GM21515 (cell line): Measurements from ENCODE around the gene CRNN.

ENCODE experiments used
- ATAC-seq: cut with Tn5 transposase; IDR thresholded peaks from one replicate; pipeline ENCODE4 v1.9.1; 2021; ENCODE audit not compliant: unreplicated experiment

CRNN gene

DNA sequence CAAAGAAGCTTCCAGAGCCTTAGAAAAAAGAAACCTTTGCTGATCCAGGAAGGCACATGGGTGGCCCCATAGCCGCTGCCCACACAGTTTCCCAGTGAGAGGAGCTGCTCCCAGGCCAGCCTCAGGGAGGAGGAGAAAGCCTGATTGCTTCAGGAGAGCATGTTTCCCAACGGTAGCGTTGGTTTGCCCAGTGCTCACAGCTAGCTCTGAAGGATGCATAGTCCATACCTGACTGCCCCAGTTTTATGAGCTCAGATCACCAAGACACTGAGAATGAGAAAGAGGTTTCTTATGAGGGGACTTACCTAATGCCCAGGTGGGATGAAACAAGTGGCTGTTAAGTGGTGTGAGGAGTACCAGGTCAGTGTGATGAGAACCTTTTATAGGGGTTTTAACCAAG, at the start of gene CRNN:
TSS of gene CRNN (minus strand) at position 355 of the 400 bp plus-strand sequence. CDS start 2,030 bp downstream, outside the sequence.
- ATAC-seq = no peak

DNA sequence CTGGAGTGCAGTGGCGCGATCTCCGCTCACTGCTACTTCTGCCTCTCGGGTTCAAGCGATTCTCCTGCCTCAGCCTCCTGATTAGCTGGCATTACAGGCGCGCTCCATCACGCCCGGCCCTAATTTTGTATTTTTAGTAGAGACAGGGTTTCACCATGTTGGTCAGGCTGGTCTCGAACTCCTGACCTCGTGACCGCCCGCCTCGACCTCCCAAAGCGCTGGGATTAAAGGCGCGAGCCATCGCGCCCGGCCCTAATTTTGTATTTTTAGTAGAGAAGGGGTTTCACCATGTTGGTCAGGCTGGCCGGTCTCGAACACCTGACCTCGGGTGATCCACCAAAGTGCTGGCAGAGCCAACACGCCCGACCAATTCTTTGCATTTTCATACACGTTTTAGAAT, 48.6 kb upstream of the CRNN start:
- ATAC-seq = no peak

DNA sequence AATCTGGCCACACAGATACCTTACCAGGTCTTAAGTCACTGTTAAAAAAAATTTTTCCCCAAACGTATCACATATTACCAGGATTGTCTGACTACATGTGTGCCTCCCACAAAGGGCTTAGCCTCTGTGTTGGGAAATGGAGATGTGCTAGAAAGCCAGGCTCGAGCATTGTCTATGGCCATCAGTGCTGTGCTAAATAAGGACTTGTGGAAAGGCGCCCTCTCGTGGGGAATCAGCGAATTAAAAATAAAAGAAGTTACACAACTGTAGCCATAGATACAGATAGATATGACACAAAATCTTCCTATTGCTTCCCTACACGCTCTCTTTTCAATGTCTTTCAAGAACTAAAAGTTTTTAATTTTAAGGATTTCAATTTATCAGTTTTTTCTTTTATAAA, 47.5 kb upstream of the CRNN start:
- no peak for ATAC-seq

DNA sequence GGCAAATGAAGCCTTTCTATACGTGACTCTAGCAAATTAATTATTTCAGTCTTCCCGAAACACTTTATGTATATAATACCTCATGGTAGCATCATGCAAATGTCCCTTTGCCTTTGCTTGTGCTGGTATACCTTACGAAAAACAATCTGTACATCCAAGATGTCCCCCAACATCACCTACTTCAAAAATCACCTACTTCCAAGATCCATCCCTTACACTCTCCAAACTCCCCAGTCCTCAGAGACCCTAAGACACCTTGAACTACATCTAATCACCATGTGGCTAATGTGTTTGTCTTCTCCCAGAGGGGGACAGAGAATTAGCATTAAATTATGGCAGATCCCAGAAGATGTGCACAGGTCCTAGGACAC, 46.5 kb upstream of the CRNN start:
- no peak for ATAC-seq

DNA sequence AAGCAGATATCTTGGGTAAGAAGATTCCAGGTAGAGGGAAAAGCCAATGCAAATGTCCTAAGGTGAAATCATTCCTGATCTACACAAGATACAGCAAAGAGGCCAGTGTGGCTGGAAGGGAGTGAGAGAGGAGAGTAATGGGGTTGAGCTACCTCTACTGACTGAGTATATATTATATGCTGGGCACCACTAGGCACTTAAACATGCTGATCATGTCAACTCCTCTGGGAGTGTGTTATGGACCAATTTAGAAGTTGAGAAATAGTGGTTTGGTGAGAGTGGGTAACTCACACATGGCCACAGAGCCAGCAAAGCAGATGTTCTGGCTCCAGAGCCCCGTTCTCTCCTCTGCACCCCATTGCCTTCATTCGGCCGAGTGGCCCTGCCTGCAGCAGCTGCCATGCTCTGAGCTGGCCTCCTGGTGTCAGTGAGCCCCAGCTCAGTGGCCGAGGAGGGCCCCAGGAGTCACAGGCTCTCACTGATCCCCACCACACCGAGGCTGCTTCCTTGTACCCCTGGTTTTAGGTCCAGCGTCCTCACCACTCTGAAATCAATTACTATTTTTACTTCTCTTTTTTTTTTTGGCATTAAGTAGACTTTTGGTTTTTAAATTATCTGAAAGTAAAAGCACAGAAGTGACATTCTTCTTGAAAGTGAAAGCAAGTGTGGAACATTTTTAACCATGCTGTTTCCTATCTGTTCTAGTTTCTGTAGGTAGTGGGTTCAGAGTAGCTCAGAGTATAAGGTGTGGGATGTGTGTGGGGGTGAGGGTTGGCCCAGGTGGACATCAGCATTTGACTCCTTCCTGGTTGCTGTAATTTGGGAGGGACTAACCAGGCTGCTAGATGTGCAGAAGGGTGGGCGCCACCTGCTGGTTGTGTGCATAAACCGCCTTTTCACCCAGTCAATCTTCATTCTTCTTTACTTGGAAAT, 45.8 kb upstream of the CRNN start:
- peak; percentile 92 for ATAC-seq

DNA sequence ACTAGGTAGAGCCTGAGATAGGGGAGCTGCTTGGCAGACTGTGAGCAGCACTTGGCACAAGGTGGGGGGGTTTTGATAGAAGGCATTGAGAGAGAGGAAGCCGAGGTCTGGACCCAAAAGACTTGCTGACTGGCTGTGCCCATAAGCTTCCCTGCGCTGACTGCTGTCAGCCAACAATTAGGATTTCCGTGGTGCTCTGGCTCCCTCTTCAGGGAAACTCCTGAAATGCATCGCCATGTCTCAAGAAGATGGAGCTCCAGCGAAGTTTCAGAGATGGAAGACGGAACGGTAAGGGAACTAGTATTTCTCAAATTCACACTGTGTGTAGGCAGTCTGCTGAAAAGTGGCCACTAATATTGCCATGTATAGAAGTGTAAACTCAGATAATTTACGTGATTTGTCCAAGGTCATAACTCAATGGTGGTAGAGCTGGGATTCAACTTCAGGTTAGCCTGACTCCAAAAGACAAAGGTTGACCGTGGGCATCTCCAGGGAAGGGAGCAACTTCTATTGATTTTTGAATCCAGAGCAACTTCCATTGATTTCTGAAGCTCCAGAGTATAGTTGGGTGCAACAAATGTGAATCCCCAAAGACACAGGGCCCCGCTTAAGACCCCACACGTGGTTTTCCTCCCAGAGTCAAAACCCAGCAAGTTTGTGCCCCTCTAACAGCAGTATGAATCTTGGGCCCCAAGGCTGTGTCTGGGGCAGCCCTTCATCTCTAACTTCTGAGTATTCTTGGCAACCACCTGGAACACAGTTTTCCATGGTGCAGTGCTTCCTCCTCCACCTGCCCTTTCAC, 44.5 kb upstream of the CRNN start:
- ATAC-seq = peak; percentile 45

DNA sequence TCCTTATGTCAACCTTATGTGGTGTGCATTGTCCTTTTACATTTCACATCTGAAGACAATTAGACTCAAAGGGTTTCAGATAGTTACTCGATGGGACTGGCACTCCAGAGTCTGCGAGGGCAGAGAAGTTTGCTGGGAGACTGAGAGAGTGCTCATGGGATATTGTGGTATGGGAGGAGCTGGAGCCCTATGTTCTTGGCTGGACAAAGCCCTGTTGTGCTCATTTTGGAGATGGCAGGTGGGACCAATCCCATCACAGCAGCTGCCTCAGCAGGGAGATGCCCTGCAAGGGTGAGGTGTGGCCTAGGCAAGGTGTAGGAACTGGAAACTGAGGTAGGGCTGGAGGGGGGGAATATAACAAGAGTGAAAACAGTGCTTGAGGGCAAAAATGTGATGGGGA, 43.5 kb upstream of the CRNN start:
- no peak for ATAC-seq

DNA sequence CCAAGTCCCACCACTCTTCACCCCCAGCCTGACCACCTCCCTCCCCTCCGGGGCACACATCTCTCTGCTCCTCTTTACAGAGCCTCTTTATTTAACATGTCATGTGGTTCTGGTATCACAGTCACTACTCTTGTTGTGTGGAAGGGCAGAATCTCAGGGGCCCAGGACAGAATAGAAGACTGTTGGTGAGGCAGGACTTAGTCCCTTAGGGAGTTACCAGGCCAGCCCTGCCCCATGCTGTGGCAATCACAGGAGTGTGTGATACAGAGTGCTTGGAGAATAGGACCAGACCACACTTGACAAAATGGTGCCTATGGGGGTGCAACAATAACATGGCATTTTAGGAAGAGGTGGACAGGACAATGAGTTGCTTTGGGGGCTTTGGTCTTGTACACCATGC, 43.0 kb upstream of the CRNN start:
- no peak for ATAC-seq

DNA sequence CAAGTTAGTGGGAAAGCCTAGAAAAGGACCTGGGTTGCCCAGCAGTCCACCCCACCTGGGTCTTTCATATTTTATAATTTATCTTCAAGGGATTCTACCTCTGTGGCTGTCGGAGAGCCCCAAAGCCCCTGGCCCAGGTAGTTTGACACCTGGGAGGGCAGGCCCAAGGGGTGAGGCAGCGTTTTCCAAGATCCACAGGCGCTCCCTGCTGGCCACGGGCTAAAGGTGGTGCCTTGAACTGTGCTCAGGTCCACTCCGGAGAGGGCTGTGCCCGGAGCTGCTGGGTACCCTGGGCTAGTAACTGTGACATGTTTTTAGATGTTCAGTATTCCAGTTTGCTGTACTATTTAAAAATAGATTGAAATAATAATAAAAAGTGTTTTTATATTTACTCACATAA, 37.2 kb upstream of the CRNN start:
- no peak for ATAC-seq

DNA sequence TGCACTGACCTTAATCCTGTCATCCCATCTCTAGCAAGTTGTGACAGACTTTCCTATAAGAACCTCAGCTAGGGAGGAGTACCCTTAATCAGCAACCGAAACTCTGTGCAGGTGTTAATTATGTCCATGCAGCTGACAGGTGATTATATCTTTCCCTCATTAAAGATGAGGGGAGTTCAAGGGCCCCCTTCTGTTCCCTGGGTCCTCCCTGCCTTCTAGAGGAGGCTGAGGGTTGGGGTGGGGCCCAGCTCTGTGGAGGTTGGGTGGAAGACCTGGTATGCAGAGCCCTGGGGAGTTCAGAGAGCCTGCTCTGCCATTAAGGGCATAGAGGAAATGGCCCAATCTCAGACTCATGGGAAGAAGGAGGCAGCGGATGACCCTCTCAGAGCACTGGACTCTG, 35.6 kb upstream of the CRNN start:
- no peak for ATAC-seq

DNA sequence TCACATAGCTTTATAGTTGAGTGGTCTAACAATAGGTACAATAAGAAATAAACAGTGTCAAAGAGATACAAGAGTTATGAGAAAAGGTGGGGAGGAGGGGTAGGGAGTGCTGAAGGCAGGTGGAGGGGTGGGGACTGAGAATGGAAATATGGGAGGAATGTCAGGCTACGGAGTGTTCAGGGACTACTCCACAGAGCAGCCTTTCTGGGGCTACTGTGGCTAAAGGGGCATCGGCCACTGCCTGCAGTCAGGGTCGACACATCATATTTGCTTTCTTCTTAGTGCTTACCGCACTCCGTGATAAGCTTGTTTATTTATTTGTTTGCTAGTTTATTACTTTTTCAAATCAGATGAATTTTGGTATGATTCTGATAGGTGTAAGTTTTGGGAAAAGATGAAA, 34.4 kb upstream of the CRNN start:
- ATAC-seq = no peak

DNA sequence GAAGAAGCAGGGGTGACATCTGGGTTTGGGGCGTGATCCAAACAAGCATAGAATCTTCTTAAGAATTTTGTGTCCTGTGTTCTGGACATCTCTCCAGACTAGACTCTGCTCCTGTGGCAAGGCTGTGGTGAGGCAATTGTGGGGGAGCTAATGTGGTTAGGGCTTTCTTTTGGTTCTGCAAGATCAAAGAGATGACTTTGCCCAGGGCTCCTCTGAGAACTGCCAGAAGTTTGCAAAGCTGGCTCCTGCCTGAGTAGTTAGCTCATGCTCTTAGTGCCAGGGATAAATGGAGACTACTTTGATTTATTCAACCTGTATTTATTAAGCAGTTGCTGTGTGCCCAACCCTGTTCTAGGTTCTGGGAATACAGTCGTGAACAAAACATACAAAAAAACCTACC, 34.0 kb upstream of the CRNN start:
- ATAC-seq = no peak

DNA sequence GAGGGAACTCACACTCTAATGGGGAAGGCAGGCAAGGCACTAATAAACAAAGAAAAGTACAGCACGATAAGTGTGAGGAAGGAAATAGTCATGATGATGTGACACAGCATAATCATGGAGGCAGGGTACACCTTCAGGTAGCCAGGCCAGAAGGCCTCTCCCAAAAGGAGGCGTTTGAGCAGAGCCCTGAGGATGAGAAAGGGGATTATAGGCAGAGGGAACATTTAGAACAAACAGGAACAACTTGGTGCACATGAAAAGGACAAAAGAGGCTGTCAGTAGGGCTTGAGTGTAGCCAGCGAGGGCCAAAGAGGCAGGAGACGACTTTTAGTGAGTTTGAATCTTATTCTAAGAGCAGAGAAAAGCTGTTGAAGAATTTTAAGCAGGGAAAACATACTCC, 33.4 kb upstream of the CRNN start:
- ATAC-seq = no peak

DNA sequence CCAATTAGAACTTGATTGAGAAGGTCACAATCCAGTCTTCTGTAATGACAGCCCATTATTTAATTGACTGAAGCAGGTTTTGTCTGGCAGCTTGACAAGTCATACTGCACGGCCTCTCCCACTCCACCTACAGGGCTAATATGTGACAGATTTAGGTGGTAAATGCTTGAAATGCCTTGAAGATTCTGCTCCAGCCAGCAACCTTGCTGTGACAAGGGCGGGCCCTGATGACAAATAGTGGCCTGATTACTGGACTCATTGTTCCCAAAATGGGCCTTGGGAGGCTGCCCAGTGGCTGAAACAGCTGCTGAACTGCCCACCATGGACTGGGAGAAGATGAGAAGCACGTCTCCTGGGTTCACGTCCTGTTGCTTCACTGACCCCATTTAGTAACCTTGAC, 30.0 kb upstream of the CRNN start:
- no peak for ATAC-seq

DNA sequence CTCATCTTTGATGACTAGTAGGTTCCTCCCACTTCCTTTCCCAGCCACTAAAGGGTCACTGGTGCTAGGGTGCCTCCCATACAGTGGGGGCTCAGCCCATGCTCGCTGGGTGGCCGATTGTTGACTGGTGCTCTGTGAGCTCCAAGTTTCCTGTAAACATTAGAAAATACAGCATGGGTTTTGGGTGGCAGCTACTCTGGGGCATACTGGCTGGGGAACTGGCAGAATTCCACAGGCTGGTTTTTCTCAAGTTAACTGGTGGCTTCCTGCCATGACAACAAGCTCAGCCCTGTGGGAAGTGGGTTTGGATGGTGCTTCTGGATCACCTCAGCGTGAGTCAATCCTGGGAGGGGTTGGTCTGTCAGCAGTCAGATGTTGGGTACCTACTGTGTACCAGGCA, 28.7 kb upstream of the CRNN start:
- no peak for ATAC-seq

DNA sequence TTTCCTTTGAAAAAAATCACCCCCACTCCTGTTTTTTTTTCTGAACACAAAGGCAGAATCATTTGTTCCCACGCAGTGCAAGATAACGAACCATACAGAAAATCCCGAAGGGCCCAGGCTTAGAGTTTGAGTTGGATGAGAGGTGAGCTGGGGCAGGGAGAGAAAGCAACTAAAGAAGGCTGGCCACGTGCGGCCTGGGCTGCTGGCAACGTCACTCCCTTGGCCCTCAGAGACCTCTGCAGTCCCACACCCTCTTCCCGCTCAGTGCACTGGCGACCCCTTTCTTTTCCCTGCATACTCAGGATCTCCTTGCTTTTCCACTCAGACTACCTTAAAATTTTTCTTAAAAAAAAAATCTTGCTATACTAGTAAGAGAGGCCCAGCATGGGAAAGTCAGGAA, 28.2 kb upstream of the CRNN start:
- no peak for ATAC-seq

DNA sequence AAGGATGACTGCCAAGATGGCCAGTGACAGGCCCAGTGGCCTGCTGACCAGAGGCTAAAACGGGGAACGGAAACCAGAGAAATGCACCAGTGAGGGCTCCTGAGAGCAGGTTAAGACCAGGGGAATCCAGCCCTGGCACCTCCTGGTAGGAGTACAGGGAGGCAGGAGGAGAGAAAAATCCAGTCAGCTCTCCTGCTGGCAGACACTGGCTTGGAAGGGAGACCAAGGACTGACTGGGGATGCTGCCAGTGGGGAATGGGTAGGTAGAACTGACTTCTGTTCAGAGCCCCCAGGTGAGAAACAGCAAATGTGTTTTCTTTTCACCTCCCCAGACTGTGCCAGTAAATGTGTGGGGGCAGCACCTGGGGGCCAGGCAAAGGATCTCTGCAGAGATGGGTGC, 27.7 kb upstream of the CRNN start:
- ATAC-seq = no peak

DNA sequence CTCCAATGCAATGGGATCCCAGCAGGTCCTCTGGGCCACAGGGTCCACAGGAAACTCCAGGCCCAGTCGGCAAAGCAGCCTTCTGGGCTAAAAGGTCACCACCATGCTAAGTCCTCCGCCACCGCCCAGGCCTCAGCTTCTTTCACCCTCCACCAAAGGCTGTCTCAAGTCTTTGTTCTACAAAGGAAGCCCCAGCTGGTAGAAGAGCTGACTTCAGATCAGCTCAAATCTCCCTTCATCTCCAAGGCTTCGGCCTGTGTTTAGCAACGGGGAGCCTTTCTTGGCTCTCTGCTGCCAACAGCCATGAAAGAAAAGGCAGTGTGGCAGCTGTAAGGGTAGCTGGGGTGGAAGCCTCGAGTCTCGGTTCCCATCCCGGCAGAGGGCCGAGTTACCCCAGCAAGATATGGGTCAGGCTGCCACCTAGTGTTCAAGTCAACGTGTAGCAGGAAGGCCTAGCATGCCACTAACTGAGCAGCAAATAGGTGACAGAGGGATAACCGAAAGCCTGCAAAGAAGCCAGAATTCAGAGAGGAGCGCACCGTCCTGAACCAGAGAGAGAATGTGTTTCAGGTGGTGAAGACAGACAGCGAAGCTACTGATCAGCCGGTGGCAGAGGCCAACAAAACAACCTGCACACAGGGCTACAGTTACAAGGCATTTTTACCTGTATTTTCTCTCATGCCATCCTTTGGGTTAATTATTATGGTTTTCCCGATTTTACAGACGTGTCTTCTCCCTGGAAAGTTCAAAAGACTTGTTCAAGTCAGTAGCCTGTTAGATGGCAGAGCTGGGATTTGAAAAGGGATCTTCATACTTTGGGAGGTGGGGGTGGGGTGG, 26.8 kb upstream of the CRNN start:
- peak; percentile 95 for ATAC-seq

DNA sequence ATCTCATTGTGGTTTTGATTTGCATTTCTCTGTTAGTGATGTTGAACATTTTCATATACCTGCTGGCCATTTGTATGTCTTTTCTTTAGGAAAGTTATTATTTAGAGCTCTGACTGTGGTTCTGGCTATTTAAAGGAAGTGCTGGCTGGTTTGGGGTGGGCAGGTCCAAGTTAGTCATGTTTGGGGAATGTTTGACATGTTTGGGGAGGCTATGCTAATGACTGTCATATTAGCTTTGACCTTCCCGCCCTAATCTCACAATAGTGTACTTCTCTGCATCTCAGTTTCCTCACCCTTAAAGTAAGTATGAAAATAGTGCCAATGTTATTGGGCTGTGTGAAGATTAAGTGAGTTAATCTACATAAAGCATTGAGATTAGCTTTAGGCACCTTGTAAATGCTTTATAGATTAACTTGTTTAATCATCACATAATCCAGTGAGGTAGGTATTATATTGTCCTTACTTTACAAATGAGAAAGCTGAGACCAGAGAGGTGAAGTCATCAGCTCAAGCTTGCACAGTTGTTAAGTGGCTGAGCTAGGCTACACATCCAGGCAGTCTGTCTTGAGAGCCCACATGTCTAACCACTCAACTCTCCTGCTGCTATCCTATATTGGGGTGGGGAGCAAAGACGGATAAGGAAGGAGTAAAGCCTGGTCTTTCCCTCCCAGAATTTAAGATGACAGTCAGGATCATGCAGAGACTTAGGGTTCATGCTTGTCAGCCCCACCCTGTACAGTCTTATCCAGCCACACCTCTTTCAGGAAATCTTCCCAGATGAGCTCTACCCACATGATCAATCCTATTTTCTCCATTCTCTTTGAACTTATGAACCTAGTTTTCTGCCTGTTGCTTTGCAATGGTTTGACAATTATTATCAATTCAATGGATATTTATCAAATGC, 22.8 kb upstream of the CRNN start:
- no peak for ATAC-seq

DNA sequence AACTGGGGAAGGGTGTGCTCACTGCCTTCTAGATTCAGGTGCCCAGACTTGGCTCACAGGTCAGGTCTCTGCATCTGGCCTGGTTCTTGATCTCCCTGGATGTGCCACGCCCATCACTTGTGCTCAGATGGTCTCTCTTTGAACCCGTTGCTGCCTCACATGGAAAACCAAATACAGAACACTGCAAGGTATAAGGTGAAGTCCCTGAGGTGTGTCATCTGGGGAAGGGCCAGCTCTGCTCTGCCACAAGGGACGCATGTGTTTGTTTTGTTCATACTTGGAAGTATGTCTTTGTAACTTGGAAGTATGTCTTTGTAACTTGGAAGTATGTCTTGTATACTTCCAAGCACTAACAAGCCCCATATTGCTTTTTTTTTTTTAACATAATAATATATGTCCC, 13.4 kb upstream of the CRNN start:
- no peak for ATAC-seq
